Superior temporal gyrus (tissue), 1 donor: ENCODE measurements around the gene SRSF2.
"Not testable (repeated sequence)": the region's sequence is repeated elsewhere in the genome, so short reads cannot be mapped to it uniquely, and the experiment has no call there.

ENCODE experiments used
- DNase-seq: peaks from one replicate; pipeline ENCODE4 v3.0.0-alpha.2; 2016; ENCODE audit errors: extremely low spot score

SRSF2 gene

DNA sequence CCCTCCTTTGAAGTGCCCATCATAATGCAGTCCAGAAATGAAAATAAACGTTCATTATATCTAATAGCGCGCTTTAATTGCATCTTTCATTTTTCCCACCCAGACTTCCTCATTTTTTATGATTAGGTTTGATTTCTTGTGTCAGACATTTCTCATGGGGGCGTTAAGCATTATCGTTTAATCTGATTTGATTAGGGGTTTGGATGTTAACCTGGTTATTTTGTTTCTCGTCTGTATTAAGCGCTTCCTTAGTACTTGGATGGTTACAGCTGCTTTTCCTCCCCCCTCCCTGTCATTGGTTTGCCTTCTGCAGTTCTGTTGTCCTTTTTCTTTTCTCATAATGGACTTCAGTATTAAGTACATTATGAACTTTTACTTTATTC lies 1.3 kb upstream of the SRSF2 start:
- no peak for DNase-seq

DNA sequence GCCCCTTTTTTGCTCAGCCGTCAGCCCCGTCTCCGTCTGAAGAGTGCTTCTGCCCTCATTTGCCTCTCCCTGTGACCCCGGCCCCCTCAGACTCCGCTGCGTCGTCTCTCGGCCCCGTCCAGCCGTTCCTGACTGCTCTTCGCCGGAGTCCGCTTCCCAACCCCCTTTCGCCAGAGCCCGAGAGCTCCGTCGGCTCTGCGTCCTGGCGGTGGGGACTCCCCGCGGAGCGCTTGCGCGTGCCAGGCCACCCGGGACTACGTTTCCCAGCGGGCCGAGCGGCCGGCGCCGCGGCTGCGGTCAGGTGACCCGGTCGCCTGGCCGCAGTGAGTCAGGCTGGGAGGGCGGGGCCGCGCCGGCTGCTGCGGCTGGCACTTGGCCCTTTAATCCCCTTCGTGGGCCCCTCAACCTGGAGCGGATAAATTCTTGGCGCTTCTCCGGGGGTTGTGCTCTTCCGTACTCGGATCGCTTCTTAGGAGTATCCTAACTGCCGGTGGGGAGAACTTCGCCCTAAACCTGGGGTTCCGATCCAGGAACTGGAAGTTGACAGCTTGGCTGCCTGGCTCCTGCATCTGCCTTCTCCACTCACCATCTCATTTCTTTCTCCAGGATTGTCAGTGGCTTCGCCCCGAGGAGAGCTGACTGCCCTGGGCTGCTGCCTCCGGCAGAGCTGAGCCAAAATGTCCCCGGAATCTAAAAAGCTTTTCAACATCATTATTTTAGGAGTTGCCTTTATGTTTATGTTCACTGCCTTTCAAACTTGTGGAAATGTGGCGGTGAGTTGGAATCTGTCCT lies 741 bp upstream of the SRSF2 start, which contains the start of gene MFSD11:
MFSD11 (plus strand) TSS at position 444 of the 792 bp plus-strand sequence; CDS start at position 678, 234 bp downstream.
- peak; percentile 88 for DNase-seq

DNA sequence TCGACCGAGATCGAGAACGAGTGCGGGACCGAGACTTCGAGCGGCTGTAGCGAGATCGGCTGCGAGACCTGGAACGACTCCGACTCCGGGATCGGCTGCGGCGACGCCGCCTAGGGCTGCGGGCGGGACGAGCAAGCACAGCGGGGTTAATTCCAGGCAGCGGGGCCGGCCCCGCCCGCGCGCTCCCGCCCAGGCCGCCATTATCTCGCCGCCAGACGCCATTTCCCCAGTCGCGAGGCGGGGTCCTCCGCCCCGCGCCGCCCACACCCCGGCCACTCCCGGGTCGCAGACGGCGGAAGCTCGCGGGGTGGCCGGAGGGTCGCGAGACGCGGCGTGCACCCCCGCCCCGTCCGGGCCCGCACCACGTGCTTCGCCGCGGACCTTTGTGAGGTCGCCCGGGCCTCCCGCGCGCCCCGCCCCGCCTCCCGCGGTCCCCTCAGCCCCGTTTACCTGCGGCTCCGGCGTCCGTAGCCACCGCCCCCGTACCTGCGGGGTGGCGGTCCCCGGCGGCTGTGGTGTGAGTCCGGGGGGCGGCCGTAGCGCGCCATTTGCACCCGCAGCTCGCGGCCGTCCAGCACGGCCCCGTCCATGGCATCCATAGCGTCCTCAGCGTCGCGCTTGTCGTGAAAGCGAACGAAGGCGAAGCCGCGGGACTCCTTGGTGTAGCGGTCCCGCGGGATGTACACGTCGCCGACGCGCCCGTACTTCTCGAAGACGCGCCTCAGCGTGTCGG lies 616 bp downstream of the SRSF2 start:
- peak; percentile 57 for DNase-seq

DNA sequence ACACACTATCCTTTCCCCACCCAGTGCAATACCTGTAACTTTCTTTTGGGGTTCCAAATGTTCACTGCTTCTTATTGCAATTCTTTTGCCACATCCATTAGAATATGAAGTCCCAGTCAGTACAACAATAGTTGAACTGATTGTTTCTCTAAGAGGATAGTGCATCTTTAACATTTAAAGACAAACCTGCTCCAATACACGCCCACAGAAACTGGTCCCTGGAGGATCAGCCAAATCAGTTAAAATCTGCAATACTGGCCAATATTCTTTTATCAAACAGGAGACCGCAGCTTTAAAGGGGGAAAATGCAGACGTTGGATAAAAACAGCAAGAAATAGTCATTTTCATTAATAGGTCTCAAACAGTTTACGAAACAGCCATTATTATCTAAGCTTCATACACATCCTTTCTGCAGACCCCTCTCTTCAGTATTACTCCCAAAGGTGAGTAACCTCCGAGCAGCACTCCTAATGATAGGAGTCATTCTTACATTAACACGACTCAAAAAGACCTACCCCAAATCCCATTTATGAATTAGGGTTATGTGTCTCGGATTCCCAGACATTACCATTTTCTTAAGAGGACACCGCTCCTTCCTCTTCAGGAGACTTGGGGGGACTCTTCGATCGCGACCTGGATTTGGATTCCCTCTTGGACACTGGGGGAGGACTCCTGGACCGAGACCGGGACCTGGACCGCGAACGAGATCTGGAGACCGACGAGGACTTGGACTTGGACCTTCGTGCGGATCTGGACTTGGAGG lies 1.4 kb downstream of the SRSF2 start:
- DNase-seq: peak; percentile 60

DNA sequence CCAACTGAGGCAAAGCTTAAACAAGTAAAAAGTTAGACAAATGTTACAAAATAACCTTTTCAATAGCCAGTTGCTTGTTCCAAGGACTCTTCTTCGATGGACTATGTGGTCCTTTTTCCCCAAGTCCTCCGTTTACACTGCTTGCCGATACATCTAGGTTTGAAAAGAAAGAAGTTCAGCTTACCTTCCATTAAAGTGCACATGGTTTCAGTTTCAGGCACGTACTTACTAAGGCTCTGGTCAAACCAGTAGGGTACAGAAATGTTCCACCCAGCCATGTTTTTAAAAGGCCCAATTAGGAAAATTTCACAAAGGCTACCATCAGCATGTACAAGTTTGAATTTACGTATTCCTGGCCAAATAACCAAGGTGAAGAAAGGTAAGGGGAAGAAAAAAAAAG lies 2.1 kb downstream of the SRSF2 start:
- peak; percentile 20 for DNase-seq

DNA sequence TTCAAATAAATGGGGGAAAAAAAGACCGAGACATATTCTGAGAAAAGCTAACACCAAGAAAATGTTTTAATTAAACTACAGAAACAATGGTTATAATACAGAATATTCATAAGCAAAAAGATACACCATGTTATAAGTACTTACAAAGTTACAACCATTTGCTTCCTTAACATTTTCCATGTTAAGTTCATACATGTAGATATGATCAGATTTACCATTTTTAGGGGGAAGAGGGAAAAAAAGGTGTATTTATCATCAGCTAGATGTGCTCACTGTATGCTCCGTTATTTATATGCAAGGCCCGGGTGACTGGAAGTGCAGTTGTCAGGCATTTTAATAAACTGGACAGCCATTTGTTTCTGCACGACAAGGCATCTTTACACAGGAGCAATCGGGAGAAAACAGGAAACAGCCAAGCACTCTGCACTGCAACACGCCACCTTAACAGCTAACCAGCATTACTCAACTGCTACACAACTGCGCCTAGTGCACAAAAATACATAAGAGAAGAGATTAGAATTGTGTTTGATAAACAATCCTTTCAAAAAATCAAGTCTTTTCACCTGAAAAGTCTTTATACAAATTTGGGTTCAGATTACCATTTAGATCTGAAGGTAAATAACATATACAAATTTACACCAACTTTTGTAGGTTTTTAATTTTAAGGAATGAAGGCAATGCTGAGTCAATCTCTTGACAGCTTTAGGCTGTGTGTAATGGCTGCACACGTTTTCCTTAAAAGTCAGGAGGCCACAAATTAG lies 2.9 kb downstream of the SRSF2 start:
- no peak for DNase-seq

DNA sequence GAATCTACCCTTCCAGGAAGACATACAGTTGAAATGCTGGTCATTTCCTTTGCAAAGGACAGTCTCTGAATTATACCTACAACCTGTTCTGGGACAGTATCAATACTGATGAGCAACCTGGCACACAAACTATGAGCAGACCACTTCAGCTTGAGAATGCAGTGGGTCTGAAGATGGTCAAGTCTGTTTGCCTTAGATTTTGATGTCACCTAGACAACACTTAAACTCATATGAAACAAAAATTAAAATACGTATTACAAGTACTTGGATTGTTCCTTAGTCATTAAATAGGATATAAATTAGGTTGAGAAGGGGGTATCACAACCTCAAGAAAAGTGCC lies 3.5 kb downstream of the SRSF2 start:
- DNase-seq: no peak

DNA sequence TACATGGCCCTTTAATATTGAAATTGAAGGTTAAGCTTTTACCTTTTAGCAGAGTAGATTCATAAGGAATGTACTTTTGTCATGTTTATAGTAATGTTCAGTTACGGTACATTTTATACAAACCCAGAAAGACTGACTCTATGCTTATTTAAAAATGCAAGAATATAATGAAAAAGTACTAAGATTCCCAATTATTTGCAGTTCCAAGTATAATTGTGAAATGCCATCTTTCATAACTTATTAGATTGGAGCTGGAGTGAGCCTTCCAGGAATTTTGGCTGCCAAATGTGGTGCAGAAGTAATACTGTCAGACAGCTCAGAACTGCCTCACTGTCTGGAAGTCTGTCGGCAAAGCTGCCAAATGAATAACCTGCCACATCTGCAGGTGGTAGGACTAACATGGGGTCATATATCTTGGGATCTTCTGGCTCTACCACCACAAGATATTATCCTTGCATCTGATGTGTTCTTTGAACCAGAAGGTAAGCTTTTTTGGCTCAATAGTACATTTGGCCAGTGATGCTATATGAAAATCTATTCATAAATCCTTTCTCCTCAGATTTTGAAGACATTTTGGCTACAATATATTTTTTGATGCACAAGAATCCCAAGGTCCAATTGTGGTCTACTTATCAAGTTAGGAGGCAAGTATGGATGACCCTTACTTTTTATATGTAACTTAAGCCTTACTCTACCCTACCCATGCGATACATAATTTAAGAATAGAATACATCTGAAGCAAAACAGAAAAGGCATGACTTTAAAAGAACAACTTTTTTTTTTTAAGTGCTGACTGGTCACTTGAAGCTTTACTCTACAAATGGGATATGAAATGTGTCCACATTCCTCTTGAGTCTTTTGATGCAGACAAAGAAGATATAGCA lies 4.2 kb downstream of the SRSF2 start:
- DNase-seq: peak; percentile 27

DNA sequence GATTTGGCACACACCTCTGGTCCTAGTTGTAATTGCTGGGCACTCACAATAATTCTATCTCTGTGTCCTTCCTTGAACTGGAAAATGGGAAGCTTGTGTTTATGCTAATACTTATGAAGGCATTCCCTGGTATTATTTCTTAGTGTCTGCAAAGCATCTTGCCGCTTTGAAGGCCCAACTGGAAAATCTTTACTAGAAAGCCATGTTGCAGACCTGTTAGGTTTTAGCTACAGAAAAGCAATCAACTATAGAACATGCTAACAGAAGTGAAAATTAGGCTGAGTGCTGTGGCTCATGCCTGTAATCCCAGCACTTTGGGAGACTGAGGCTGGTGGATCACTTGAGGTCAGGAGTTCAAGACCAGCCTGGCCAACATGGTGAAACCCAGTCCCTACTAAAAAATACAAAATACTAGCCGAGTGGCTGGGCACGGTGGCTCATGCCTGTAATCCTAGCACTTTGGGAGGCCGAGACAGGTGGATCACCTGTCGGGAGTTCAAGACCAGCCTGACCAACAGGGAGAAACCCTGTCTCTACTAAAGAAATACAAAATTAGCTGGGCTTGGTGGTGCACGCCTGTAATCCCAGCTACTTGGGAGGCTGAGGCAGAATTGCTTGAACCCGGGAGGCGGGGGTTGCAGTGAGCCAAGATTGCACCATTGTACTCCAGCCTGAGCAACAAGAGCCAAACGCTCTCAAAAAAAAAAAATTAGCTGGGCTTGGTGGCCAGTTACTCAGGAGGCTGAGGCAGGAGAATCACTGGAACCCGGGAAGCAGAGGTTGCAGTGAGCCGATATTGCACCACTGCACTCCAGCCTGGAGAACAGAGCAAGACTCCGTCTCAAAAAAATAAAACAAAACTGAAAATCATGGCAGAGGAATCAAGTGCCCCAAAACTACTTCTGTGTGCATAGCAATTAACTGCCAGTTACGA lies 5.1 kb downstream of the SRSF2 start:
- not testable (repeated sequence) for DNase-seq

DNA sequence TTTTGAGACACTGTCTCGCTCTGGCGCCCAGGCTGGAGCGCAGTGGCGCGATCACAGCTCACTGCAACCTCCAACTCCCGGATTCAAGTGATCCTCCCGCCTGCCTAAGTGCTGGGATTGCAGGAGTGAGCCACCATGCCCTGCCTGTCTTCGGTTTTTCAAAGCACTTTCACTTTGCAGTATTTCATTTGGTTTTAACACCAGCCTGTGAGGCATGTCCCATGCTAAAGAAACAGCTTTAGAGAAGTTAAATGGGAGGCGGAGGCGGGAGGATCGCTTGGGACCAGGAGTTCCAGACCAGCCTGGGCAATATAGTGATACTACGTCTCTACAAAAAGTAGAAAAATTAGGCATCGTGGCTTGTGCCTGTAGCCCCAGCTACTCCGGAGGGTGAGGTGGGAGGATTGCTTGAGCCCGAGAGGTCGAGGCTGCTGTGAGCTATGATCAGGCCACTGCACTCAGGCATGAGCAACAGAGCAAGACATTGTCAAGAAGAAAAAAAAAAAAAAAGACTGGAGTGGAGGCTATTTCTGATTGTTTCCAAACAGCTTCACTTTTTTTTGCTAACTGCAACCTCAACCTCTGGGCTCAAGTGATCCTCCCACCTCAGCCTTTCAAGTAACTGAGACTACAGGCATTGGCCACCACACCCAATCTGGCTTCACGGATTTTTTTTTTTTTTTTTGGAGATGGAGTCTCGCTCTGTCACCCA lies 9.2 kb downstream of the SRSF2 start:
- no peak for DNase-seq

DNA sequence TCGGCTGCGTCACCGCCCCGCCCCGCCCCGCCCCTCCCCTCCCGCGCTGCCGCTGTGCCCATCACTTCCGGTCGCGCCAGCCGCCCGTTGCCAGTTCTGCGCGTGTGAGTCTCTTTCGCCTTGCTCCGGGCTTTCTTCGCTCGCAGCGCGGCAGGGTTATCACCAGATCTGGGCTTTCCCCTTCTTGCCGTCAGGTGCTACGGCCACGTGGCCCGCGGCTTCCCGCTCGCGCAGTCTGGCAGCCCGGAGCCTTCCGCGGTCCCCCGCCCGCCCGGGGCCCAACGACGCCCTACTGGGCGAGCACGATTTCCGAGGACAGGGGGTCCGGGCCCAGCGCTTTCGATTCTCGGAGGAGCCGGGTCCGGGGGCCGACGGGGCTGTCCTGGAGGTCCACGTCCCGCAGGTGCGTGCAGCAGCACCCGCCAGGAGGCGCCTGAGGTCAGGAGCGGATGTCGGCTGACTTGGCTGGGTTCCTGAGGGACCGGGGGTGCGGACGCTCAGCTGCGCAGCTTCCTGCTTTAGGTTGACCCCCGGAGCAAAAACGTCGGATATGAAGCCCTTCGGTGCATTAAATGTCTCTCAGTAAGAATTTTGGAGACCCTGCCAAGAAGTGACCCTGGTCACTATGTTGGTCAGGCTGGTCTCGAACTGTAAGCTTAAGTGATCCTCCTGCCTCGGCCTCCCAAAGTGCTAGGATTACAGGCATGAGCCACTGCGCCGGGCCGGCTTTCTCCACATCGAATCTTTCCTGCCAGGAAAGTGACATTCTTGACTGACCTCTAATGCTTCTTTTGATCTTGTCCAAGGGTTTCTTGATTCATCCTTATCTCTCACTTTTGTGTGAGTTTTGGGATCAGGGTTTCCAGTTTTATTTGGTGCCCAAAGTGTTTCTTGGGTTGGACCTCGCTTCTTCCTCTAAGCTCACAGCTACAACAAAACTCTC lies 10.1 kb downstream of the SRSF2 start, which contains the start of gene METTL23:
METTL23 (plus strand) TSS at position 64 of the 943 bp plus-strand sequence. CDS start 2,872 bp downstream, outside the sequence.
- peak; percentile 93 for DNase-seq

DNA sequence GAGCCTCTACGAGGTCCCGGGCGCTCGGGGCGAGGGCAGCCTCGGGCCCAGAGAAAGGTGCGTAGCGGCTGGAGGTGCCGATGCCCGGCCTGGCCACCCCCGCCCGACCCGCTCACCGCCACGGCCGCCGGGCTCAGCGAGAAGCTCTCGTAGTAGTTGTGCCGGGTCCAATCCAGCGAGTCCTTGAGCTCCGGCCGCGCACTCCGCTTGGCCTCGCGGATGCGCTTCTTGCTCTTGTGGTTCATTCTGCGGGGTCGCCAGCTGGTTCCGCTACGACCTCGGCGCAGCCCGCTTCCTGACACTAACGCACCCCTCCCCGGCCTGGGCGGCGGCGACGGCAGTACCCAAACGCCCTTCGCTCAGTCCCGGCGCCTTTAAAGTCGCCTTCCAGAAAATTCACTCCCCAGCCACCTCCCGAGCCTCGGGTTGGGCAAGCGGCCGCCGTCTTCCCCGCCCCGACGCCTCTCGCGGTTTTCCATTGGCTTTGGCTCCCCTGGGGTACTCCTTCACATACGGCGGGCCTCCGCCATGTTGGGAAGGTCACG lies 10.8 kb downstream of the SRSF2 start, which contains the start of gene JMJD6:
JMJD6 (minus strand) TSS at position 376 of the 545 bp plus-strand sequence; CDS start at position 245, 131 bp downstream.
- no peak for DNase-seq

DNA sequence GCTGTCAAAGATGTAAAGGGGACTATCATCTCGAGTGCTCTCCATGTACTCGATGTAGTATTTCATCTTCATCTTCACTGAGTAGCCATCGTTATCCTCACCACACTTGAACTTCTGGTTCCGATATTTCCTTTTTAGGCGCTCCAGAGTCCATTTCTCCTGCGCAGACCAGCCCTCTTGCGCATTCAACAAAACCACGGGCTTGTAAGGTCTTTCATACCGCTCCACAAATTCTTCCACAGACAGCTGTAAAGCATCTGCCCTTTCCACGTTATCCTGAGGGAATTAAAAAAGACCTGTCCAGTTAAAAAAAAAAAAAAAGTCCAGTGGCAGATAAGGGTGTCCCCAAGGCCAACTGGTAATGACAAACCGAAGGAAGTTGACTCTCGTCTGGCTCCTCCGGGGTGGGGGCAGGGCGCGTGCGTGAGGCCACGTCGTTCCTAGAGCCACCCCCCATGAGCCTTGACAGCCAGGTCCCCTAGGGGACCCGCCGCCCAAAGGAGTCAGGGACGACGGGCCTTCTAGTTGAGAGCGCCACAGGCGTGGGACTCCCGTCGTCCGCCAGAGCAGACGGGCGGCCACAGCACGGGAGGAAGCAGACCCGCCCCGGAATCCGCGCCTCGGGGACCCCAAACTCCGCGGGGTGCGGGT lies 11.4 kb downstream of the SRSF2 start:
- DNase-seq: no peak

DNA sequence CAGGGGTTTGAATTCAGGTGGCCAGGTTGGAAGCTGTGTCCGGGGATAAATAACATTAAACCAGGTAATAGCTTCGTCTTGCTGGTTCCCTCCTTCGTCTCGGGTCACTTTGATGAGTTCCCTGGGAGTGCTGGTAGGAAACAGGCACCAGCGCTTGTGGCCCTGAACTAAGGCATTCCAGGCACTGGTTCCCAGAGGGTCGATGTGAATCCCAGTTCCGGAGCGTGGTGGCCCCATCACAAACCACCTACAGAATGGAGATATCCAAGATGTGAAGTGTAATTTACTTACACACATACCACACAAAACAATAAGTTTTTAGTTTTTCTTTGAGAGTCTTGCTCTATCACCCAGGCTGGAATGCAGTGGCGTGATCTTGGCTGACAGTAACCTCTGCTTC lies 13.3 kb downstream of the SRSF2 start:
- DNase-seq: no peak

DNA sequence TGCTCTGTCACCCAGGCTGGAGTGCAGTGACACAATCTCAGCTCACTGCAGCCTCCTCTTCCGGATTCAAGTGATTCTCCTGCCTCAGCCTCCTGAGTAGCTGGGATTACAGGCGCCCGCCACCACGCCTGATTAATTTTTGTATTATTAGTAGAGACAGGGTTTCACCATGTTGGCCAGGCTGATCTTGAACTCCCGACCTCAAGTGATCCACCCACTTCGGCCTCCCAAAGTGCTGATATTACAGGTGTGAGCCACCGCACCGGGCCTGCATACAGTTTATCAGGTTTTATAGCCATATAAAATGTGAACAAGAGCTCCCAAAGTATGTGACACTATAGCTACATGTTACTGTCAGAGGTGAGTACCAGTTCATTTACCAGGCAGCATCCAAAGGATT lies 14.2 kb downstream of the SRSF2 start:
- not testable (repeated sequence) for DNase-seq

DNA sequence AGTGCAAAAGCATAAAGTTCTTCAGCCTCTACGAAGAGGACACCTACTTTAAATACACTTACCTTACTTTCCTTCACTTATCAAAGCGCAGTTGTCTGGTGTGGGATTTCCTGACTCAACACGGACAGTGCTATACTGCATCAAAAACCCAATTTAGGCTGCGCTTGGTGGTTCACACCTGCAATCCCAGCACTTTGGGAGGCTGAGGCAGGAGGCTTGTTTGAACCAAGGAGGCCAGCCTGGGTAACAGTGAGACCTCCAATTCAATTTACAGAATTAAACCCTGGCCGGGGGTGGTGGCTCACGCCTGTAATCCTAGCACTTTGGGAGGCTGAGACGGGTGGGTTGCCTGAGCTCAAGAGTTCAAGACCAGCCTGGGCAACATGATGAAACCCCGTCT lies 14.9 kb downstream of the SRSF2 start:
- DNase-seq: no peak

DNA sequence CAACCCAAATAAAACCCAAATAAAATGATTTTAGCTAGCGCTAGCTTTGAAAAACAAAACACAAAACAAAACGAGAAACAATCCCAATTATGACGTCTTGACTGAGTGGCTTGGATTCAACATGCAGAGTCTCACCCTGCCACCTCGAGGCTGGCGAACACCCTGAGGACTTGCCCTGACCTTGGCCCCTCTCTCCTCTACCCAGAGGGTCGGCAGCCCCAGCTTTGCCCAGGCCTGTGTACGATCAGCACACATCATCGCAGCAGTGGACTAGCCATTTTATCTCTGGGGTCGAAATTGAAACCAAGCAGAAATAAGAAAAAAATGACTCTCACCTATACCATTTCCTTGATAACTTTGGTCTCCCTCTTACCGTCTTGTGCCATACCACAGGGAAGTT lies 15.7 kb downstream of the SRSF2 start:
- DNase-seq: no peak
